WTC11 (cell line): Measurements from ENCODE around the gene IQCF2. TPM values are rescaled to one million over a fixed set of nuclear protein-coding genes. Genes with fewer than 3 reads are reported as not detected.
"Not testable (repeated sequence)": the region's sequence is repeated elsewhere in the genome, so short reads cannot be mapped to it uniquely, and the experiment has no call there.

ENCODE experiments used
- ATAC-seq: fragments of 200-7000 bp; cut with Tn5 transposase; 2 replicates; pipeline ENCODE4 v1.10.0; 2021; ENCODE audit warnings: mild to moderate bottlenecking, moderate library complexity
- CTCF ChIA-PET: fragments of 300-600 bp; sonication (Branson Sonifier 250); formaldehyde crosslinking; loops from one replicate; lab custom pipeline; 2021; ENCODE audit warnings: antibody characterized with exemption; lab: Charles Lee
- POLR2A ChIA-PET: fragments of 350-600 bp; sonication (Branson Sonifier 250); formaldehyde crosslinking; loops from one replicate; lab custom pipeline; 2021; ENCODE audit warnings: antibody characterized with exemption; lab: Charles Lee
- DNase-seq: peaks from one replicate; pipeline ENCODE4 v3.0.0; 2021; ENCODE audit warnings: low spot score
- H3K27ac Mint-ChIP-seq: 2 replicates; pipeline ENCODE4 v1.8.0; 2021; ENCODE audit warnings: mixed read lengths
- H3K27me3 Mint-ChIP-seq: 2 replicates; pipeline ENCODE4 v1.8.0; 2021; ENCODE audit warnings: low read depth, mild to moderate bottlenecking, moderate library complexity, mixed read lengths
- H3K36me3 Mint-ChIP-seq: 2 replicates; pipeline ENCODE4 v1.8.0; 2021; ENCODE audit warnings: mixed read lengths
- H3K4me1 Mint-ChIP-seq: 2 replicates; pipeline ENCODE4 v1.8.0; 2022; ENCODE audit warnings: mixed read lengths
- H3K4me3 Mint-ChIP-seq: 2 replicates; pipeline ENCODE4 v1.8.0; 2021; ENCODE audit warnings: mild to moderate bottlenecking, moderate library complexity, mixed read lengths
- H3K9me3 Mint-ChIP-seq: 2 replicates; pipeline ENCODE4 v1.8.0; 2021; ENCODE audit warnings: mixed read lengths
- ATF2 ChIP-seq: sonication (generic); formaldehyde crosslinking; IDR thresholded peaks from 2 replicates; pipeline ENCODE4 v1.8.1; 2022; ENCODE audit warnings: low read depth, missing genetic modification reagents, borderline replicate concordance
- ELF4 ChIP-seq: sonication (generic); formaldehyde crosslinking; IDR thresholded peaks from 2 replicates; pipeline ENCODE4 v1.8.1; 2022; ENCODE audit warnings: low read depth, mild to moderate bottlenecking, moderate library complexity, missing genetic modification reagents
- FOXK1 ChIP-seq: sonication (generic); formaldehyde crosslinking; IDR thresholded peaks from 2 replicates; pipeline ENCODE4 v1.8.0; 2022; ENCODE audit warnings: mild to moderate bottlenecking, moderate library complexity, missing genetic modification reagents
- GTF2I ChIP-seq: fragments of 250-450 bp; sonication (Bioruptor Pico); conservative IDR thresholded peaks from 2 replicates; pipeline ENCODE4 v1.4.0; 2021; ENCODE audit warnings: mild to moderate bottlenecking
- HMGA2 ChIP-seq: fragments of 250-450 bp; sonication (Bioruptor Pico); IDR thresholded peaks from 2 replicates; pipeline ENCODE4 v1.4.0; 2021; ENCODE audit warnings: mild to moderate bottlenecking, moderate library complexity
- RELA ChIP-seq: sonication (generic); formaldehyde crosslinking; IDR thresholded peaks from 2 replicates; pipeline ENCODE4 v1.8.1; 2022; ENCODE audit warnings: missing genetic modification reagents, mild to moderate bottlenecking, borderline replicate concordance
- SMAD3 ChIP-seq: sonication (generic); formaldehyde crosslinking; IDR thresholded peaks from 2 replicates; pipeline ENCODE4 v1.8.0; 2022; ENCODE audit warnings: missing genetic modification reagents, mild to moderate bottlenecking, borderline replicate concordance
- ZNF532 ChIP-seq: fragments of 250-450 bp; sonication (Bioruptor Pico); IDR thresholded peaks from 2 replicates; pipeline ENCODE4 v1.9.0; 2021; ENCODE audit warnings: mild to moderate bottlenecking, borderline replicate concordance
- total RNA-seq: library from RNA; stranded (reverse); gene quantifications from 3 replicates; pipeline ENCODE4 v1.2.3, GENCODE V29; 2021

Gene IQCF2
- total RNA-seq, 1 experiment from 2014 or later: not detected

- peaks cover 14% of the 10 kb centered on the region for H3K4me1 Mint-ChIP-seq
- no peak for ATAC-seq
- ChIA-PET CTCF (no interaction called here), POLR2A (no interaction called here)
- peaks cover 5% of the 10 kb centered on the region for H3K27me3 Mint-ChIP-seq
- H3K9me3 Mint-ChIP-seq: peaks cover 20% of the 10 kb centered on the region
- TF ChIP-seq ATF2 (CRISPR knock-in tag) (no peak), FOXK1 (CRISPR knock-in tag) (no peak), GTF2I (CRISPR knock-in tag) (no peak), SMAD3 (CRISPR knock-in tag) (no peak)
- no peak for DNase-seq
- H3K27ac Mint-ChIP-seq: no peak overlapping the region
- H3K4me3 Mint-ChIP-seq: no peak overlapping the region
- H3K36me3 Mint-ChIP-seq: peaks cover 8% of the 10 kb centered on the region; the same call in 1 of the 2 replicates
Measured at GRCh38 chr3:51896607-51897305, 35.3 kb downstream of the IQCF2 start.

- ATAC-seq (no peak), DNase-seq (no peak)
- H3K4me3 Mint-ChIP-seq: no peak overlapping the region
- H3K9me3 Mint-ChIP-seq: peaks cover 22% of the 10 kb centered on the region
- H3K27ac Mint-ChIP-seq: no peak overlapping the region
- CTCF ChIA-PET: interaction anchor here (0.8 kb wide), 2 partner anchors 78 to 178 kb away, joined by 4 to 5 read pairs; no protein-coding TSS in a partner anchor
- peaks cover 5% of the 10 kb centered on the region for H3K27me3 Mint-ChIP-seq
- POLR2A ChIA-PET: no interaction called here
- TF ChIP-seq ELF4 (CRISPR knock-in tag) (no peak), HMGA2 (no peak), GTF2I (CRISPR knock-in tag) (no peak), ZNF532 (CRISPR knock-in tag) (no peak), RELA (CRISPR knock-in tag) (no peak)
- peaks cover 8% of the 10 kb centered on the region; the same call in 1 of the 2 replicates for H3K36me3 Mint-ChIP-seq
- peaks cover 16% of the 10 kb centered on the region for H3K4me1 Mint-ChIP-seq
Measured at GRCh38 chr3:51897391-51897790, 36.0 kb downstream of the IQCF2 start.

GRCh38 chr3:51900043-51900442 lies 38.6 kb downstream of the IQCF2 start:
- H3K4me3 Mint-ChIP-seq, POLR2A ChIA-PET, DNase-seq, H3K27ac Mint-ChIP-seq, H3K27me3 Mint-ChIP-seq, ATAC-seq: not testable (repeated sequence)
- CTCF ChIA-PET: interaction anchor here (0.8 to 2.3 kb wide), 2 partner anchors 74 to 181 kb away, joined by 4 to 13 read pairs; partner anchors contain the start of gene ABHD14B
- Mint-ChIP-seq H3K4me1 (peaks cover 18% of the 10 kb centered on the region), H3K36me3 (peaks cover 15% of the 10 kb centered on the region), H3K9me3 (peaks cover 33% of the 10 kb centered on the region)

- CTCF ChIA-PET, DNase-seq, H3K4me3 Mint-ChIP-seq, POLR2A ChIA-PET, H3K27me3 Mint-ChIP-seq, ATAC-seq, H3K27ac Mint-ChIP-seq: not testable (repeated sequence)
- H3K4me1 Mint-ChIP-seq: peaks cover 13% of the 10 kb centered on the region
- peaks cover 20% of the 10 kb centered on the region for H3K36me3 Mint-ChIP-seq
- peaks cover 43% of the 10 kb centered on the region for H3K9me3 Mint-ChIP-seq
Measured at GRCh38 chr3:51902361-51902760, 40.9 kb downstream of the IQCF2 start.
